Gastroesophageal sphincter (tissue), 4 donors: ENCODE results near the gene ERMN. TPM values are rescaled to one million over a fixed set of nuclear protein-coding genes. Genes with fewer than 3 reads are reported as not detected.

Source experiments
- ATAC-seq: fragments of 150-250 bp; one replicate; pipeline ENCODE4 v1.9.1; 2016; ENCODE audit warnings: mild to moderate bottlenecking, moderate library complexity
- H3K27ac ChIP-seq, 4 donors: fragments of 200-600 bp; sonication (generic) in 3 of 4; 1 replicate in 3 of 4; 2 replicates in 1 of 4; pipeline ENCODE4 v1.5.1; 2016 to 2019
- H3K27me3 ChIP-seq: fragments of 200-600 bp; sonication (generic); one replicate; pipeline ENCODE4 v1.5.1; 2019
- H3K36me3 ChIP-seq, 2 donors: fragments of 200-600 bp; sonication (generic); one replicate each; pipeline ENCODE4 v1.5.1; 2019; ENCODE audit warnings: control low read depth in 1 of 2
- H3K4me1 ChIP-seq, 3 donors: fragments of 200-600 bp; sonication (generic); 1 replicate in 2 of 3; 2 replicates in 1 of 3; pipeline ENCODE4 v1.5.1; 2016 to 2019; ENCODE audit warnings: control low read depth in 2 of 3
- H3K4me3 ChIP-seq, 2 donors: fragments of 200-600 bp; sonication (generic); one replicate each; pipeline ENCODE4 v1.5.1; 2019; ENCODE audit warnings: mild to moderate bottlenecking in 1 of 2, moderate library complexity in 1 of 2
- H3K9me3 ChIP-seq, 3 donors: fragments of 200-600 bp; sonication (generic); one replicate each; pipeline ENCODE4 v1.5.1; 2017 to 2019; ENCODE audit warnings: control low read depth in 2 of 3
- CTCF ChIP-seq, 4 experiments: fragments of 200-600 bp in 2 of 4; fragments of 450-650 bp in 2 of 4; sonication (generic) in 1 of 4; IDR thresholded peaks; one replicate each; pipeline ENCODE4 v1.5.1; 2017 to 2019; ENCODE audit warnings: antibody characterized with exemption in 4 of 4, mild to moderate bottlenecking in 2 of 4, moderate library complexity in 2 of 4
- EP300 ChIP-seq: sonication (generic); formaldehyde crosslinking; IDR thresholded peaks from one replicate; pipeline ENCODE4 v1.6.1; 2017; ENCODE audit warnings: antibody characterized with exemption, mild to moderate bottlenecking
- POLR2A ChIP-seq, 2 donors: fragments of 450-650 bp; IDR thresholded peaks; one replicate each; pipeline ENCODE4 v1.6.1; 2017; ENCODE audit warnings: antibody characterized with exemption in 2 of 2, mild to moderate bottlenecking in 2 of 2, moderate library complexity in 1 of 2
- POLR2AphosphoS5 ChIP-seq: sonication (generic); formaldehyde crosslinking; IDR thresholded peaks from one replicate; pipeline ENCODE4 v1.6.1; 2017; ENCODE audit warnings: antibody characterized with exemption
- WGBS, 2 donors: methylation state at CpG; one replicate each; pipeline ENCODE4 v1.1.5; 2018; ENCODE audit warnings: low coverage in 1 of 2; 5-methylcytosine and 5-hydroxymethylcytosine counted together
- total RNA-seq, 4 donors: library from RNA; depleted of rRNA; stranded (reverse); fragments of >200 nt; gene quantifications; one replicate each; pipeline ENCODE4 v1.1.0, GENCODE V29; 2016

Gene ERMN
- total RNA-seq, 4 donors from 2014 or later = 0.13 TPM; not detected in 3

- no peaks in the 10 kb centered on the region for H3K4me1 ChIP-seq
- H3K36me3 ChIP-seq = no peaks in the 10 kb centered on the region
- no peak for ATAC-seq
- no peaks in the 10 kb centered on the region for H3K9me3 ChIP-seq
- 78 to 91% methylated on average over 4 of the region's 4 CpGs for WGBS, 2 donors
- TF ChIP-seq CTCF (IDR thresholded peaks at IDR 0.05) = no peak
- no peak for TF ChIP-seq EP300
- no peak for TF ChIP-seq POLR2AphosphoS5
- no peak for TF ChIP-seq POLR2A (IDR thresholded peaks at IDR 0.05)
- H3K27ac ChIP-seq = no peak overlapping the region
- H3K4me3 ChIP-seq = no peak overlapping the region
- no peaks in the 10 kb centered on the region for H3K27me3 ChIP-seq
These were observed 3.2 kb downstream of the ERMN start for GRCh38 chr2:157322432-157322831.

DNA sequence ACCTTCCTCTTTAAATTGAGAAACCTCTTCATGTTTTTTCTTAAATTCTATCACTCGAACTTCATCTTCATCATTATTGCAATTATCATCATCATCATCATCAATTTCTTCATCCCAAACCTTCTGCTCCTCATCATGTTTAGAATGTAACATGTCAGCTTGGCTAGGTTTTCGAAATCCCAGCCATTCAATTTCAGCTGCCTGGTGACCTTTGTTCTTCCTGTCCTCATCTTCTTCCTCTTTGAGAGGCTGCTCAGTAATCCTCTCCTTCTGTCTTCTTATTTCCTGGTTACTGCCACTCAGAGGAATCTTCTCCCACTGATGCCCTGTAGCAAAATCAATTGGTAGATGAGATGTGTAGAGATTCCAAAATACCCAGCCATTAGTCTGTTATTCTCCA lies 4.2 kb downstream of the ERMN start:
- Histone ChIP-seq H3K4me1 (no peaks in the 10 kb centered on the region), H3K9me3 (no peaks in the 10 kb centered on the region), H3K27ac (no peak overlapping the region), H3K4me3 (no peak overlapping the region), H3K27me3 (no peaks in the 10 kb centered on the region), H3K36me3 (no peaks in the 10 kb centered on the region)
- no peak for TF ChIP-seq POLR2AphosphoS5
- TF ChIP-seq EP300 = no peak
- no peak for TF ChIP-seq CTCF (IDR thresholded peaks at IDR 0.05)
- no peak for TF ChIP-seq POLR2A (IDR thresholded peaks at IDR 0.05)
- no peak for ATAC-seq
- 73 to 85% methylated on average over 2 of the region's 2 CpGs for WGBS, 2 donors

GRCh38 chr2:157320409-157320808 lies 5.2 kb downstream of the ERMN start:
- H3K27ac ChIP-seq = no peak overlapping the region
- no peak for ATAC-seq
- no peak for TF ChIP-seq EP300
- no peak for TF ChIP-seq CTCF (IDR thresholded peaks at IDR 0.05)
- TF ChIP-seq POLR2A (IDR thresholded peaks at IDR 0.05) = no peak
- TF ChIP-seq POLR2AphosphoS5 = no peak
- H3K36me3 ChIP-seq = no peaks in the 10 kb centered on the region
- H3K27me3 ChIP-seq = no peaks in the 10 kb centered on the region
- H3K9me3 ChIP-seq = no peaks in the 10 kb centered on the region
- no peak overlapping the region for H3K4me3 ChIP-seq
- H3K4me1 ChIP-seq = no peaks in the 10 kb centered on the region

DNA sequence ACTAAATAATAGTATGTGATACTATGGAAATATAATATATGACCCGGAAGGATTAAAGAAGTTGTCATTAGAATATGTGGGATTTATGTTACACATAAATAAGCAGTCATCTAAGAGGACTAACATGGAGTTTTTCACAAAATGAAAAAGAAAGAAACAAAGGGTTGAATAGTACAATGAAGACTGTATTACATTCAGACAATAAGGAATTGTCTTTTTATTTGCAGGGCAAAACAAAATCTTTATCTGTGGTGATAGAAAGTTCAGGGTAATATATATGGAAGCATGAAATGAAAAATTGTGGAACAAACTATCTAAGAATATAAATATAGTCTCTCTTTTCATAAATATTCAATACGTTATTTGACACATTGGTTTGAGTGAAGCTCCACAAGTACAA lies 5.8 kb downstream of the ERMN start:
- no peak for ATAC-seq
- TF ChIP-seq POLR2AphosphoS5 (no peak), POLR2A (IDR thresholded peaks at IDR 0.05) (no peak), CTCF (IDR thresholded peaks at IDR 0.05) (no peak), EP300 (no peak)
- Histone ChIP-seq H3K9me3 (no peaks in the 10 kb centered on the region), H3K27me3 (no peaks in the 10 kb centered on the region), H3K4me1 (no peaks in the 10 kb centered on the region), H3K36me3 (no peaks in the 10 kb centered on the region), H3K4me3 (no peak overlapping the region), H3K27ac (no peak overlapping the region)
- 60 to 71% methylated on average over 2 of the region's 2 CpGs for WGBS, 2 donors

DNA sequence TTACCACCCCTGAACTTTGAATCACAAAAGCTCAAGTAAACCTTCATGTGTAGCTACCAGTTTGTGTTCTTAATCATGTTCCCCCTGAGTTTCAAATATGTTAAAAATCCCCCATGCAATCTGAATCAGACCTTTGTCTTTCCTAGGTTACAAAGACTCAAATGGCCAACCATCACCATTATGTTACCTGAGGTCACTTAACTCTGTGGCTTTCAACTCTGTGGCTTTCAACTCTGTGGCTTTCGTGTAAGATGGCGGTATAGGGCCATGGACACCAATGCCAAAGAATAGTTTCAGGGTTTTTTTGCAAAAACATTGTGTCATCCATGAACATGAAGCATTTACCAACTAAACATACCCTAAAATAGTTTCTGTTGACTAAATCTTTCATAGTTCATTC lies 6.7 kb downstream of the ERMN start:
- H3K4me1 ChIP-seq = no peaks in the 10 kb centered on the region
- no peaks in the 10 kb centered on the region for H3K27me3 ChIP-seq
- H3K4me3 ChIP-seq = no peak overlapping the region
- no peak for TF ChIP-seq POLR2A (IDR thresholded peaks at IDR 0.05)
- no peak for TF ChIP-seq CTCF (IDR thresholded peaks at IDR 0.05)
- TF ChIP-seq EP300 = no peak
- TF ChIP-seq POLR2AphosphoS5 = no peak
- H3K9me3 ChIP-seq = no peaks in the 10 kb centered on the region
- no peak overlapping the region for H3K27ac ChIP-seq
- 100% methylated on average over 2 of the region's 2 CpGs for WGBS, 2 donors
- no peaks in the 10 kb centered on the region for H3K36me3 ChIP-seq
- no peak for ATAC-seq
